HepG2 (cell line): Measurements from ENCODE around the gene ABHD15. TPM values are rescaled to one million over a fixed set of nuclear protein-coding genes. Genes with fewer than 3 reads are reported as not detected.
A peak's percentile ranks its signal among the peaks of the same experiment; 100 is the strongest.

Experiments used
- ATAC-seq: fragments of 200-7000 bp; cut with Tn5 transposase; 3 replicates; pipeline ENCODE4 v1.9.1; 2020; ENCODE audit warnings: mild to moderate bottlenecking, moderate library complexity
- BruUV-seq: library from RNA; stranded (reverse); fragments of 400-500 nt; replicated peaks from 2 replicates; lab custom pipeline; 2021; lab: Mats Ljungman, UMichigan
- CTCF ChIA-PET: fragments of 300-600 bp; formaldehyde crosslinking; extraction: SDS; loops from one replicate; lab custom pipeline; 2021; ENCODE audit warnings: low total read pairs, inconsistent platforms, low intra/inter-chr PET ratio; lab: Yijun Ruan, JAX
- POLR2A ChIA-PET: fragments of 350-600 bp; sonication (Branson Sonifier 250); formaldehyde crosslinking; loops from one replicate; lab custom pipeline; 2020; ENCODE audit warnings: antibody characterized with exemption, inconsistent platforms; lab: Yijun Ruan, JAX
- DNase-seq: peaks from one replicate; pipeline ENCODE4 v3.0.0-alpha.2; 2015; ENCODE audit warnings: low spot score
- FAIRE-seq: peaks from 3 replicates; lab custom pipeline; 2011; peaks lifted over from hg19 to GRCh38; lab: Jason Lieb, UNC
- H2AFZ ChIP-seq: one replicate; pipeline ENCODE4 v1.6.1; 2011; ENCODE audit warnings: low read length, inconsistent platforms
- H3K27ac ChIP-seq: fragments of 300-600 bp; 3 replicates; pipeline ENCODE4 v1.8.0; 2011; ENCODE audit warnings: mixed run types, mild to moderate bottlenecking, mixed read lengths, low read length, inconsistent platforms; ENCODE audit not compliant: insufficient read depth; ENCODE audit errors: extremely low read length
- H3K27me3 ChIP-seq, 2 experiments: fragments of 200-600 bp in 1 of 2; 2 replicates in 1 of 2; 3 replicates in 1 of 2; pipeline versions ENCODE4 v1.6.0 to v1.8.0; 2011; ENCODE audit warnings: low read length in 2 of 2, mild to moderate bottlenecking in 2 of 2, moderate library complexity in 2 of 2, inconsistent platforms in 1 of 2; ENCODE audit not compliant: insufficient read depth in 2 of 2, control insufficient read depth in 1 of 2
- H3K36me3 ChIP-seq, 2 experiments: fragments of 200-600 bp in 1 of 2; replicated peaks in 1 of 2; 2 replicates in 1 of 2; 3 replicates in 1 of 2; pipeline versions ENCODE4 v1.5.1 to v1.8.0; 2011; ENCODE audit warnings: low read length in 2 of 2, inconsistent platforms in 1 of 2; ENCODE audit not compliant: insufficient read depth in 2 of 2, control insufficient read depth in 1 of 2
- H3K4me1 ChIP-seq: 2 replicates; pipeline ENCODE4 v1.5.1; 2012; ENCODE audit warnings: low read length, inconsistent platforms; ENCODE audit not compliant: insufficient read depth
- H3K4me2 ChIP-seq: 2 replicates; pipeline ENCODE4 v1.6.0; 2011; ENCODE audit warnings: low read depth, low read length, inconsistent platforms
- H3K4me3 ChIP-seq, 3 experiments: fragments of 200-600 bp in 1 of 3; sonication (generic), shearing (Covaris generic) in 1 of 3; replicated peaks in 1 of 3; 2 replicates each; pipeline ENCODE4 v1.5.1; 2011 to 2016; ENCODE audit warnings: low read length in 3 of 3, inconsistent platforms in 2 of 3, low read depth in 2 of 3, mild to moderate bottlenecking in 2 of 3, control low read depth in 1 of 3, mixed read lengths in 1 of 3; ENCODE audit not compliant: insufficient read depth in 1 of 3
- H3K79me2 ChIP-seq: one replicate; pipeline ENCODE4 v1.6.1; 2011; ENCODE audit warnings: low read length, inconsistent platforms; ENCODE audit not compliant: insufficient read depth
- H3K9ac ChIP-seq: 2 replicates; pipeline ENCODE4 v1.6.0; 2011; ENCODE audit warnings: mild to moderate bottlenecking, low read depth, low read length, inconsistent platforms; ENCODE audit not compliant: insufficient read depth
- H3K9me3 ChIP-seq: 2 replicates; pipeline ENCODE4 v1.5.1; 2012; ENCODE audit warnings: mild to moderate bottlenecking, low read length
- H4K20me1 ChIP-seq: 2 replicates; pipeline ENCODE4 v1.6.0; 2011; ENCODE audit warnings: inconsistent platforms, mild to moderate bottlenecking, low read length, moderate library complexity; ENCODE audit not compliant: insufficient read depth
- AGO1 ChIP-seq: fragments of 200-400 bp; formaldehyde crosslinking; IDR thresholded peaks from 2 replicates; pipeline ENCODE4 v1.6.1; 2017; ENCODE audit warnings: mild to moderate bottlenecking, low read depth, low read length, moderate library complexity; ENCODE audit not compliant: poor library complexity, severe bottlenecking
- CHCHD3 ChIP-seq: sonication (generic); formaldehyde crosslinking; IDR thresholded peaks from 2 replicates; pipeline ENCODE4 v1.8.0; 2022; ENCODE audit warnings: mild to moderate bottlenecking, missing genetic modification reagents, moderate library complexity
- DMTF1 ChIP-seq: sonication (generic); formaldehyde crosslinking; IDR thresholded peaks from 2 replicates; pipeline ENCODE4 v1.4.0; 2020; ENCODE audit warnings: mild to moderate bottlenecking, missing genetic modification reagents
- FOXP4 ChIP-seq: sonication (generic); formaldehyde crosslinking; IDR thresholded peaks from 2 replicates; pipeline ENCODE4 v1.4.0; 2020; ENCODE audit warnings: missing genetic modification reagents
- GPBP1L1 ChIP-seq: sonication (generic); formaldehyde crosslinking; IDR thresholded peaks from 2 replicates; pipeline ENCODE4 v1.5.0; 2020; ENCODE audit warnings: mild to moderate bottlenecking, missing genetic modification reagents
- HOMEZ ChIP-seq: IDR thresholded peaks from 2 replicates; pipeline ENCODE4 v1.6.1; 2016; ENCODE audit warnings: low read depth
- MIER3 ChIP-seq: IDR thresholded peaks from 2 replicates; pipeline ENCODE4 v1.6.1; 2016; ENCODE audit warnings: missing compliant biosample characterization, borderline replicate concordance
- PAXIP1 ChIP-seq: sonication (generic); formaldehyde crosslinking; conservative IDR thresholded peaks from 2 replicates; pipeline ENCODE4 v1.4.0; 2020; ENCODE audit warnings: mild to moderate bottlenecking, missing genetic modification reagents, moderate library complexity
- SNAI1 ChIP-seq: sonication (generic); formaldehyde crosslinking; IDR thresholded peaks from 2 replicates; pipeline ENCODE4 v1.5.0; 2020; ENCODE audit warnings: mild to moderate bottlenecking, missing genetic modification reagents, borderline replicate concordance
- ZNF253 ChIP-seq: sonication (generic); formaldehyde crosslinking; IDR thresholded peaks from 2 replicates; pipeline ENCODE4 v1.8.0; 2022; ENCODE audit warnings: mild to moderate bottlenecking, missing genetic modification reagents, borderline replicate concordance
- ZNF672 ChIP-seq: sonication (generic); formaldehyde crosslinking; IDR thresholded peaks from 2 replicates; pipeline ENCODE4 v1.8.1; 2022; ENCODE audit warnings: missing genetic modification reagents
- WGBS: methylation state at CpG from one replicate; pipeline ENCODE4 v1.1.6; 2017; ENCODE audit warnings: low lambda C conversion rate; 5-methylcytosine and 5-hydroxymethylcytosine counted together
- in situ Hi-C: cut with HindIII; loops from 2 replicates; pipeline ENCODE4 v1.10.0; 2017; ENCODE audit warnings: low pct_unique_long_range_greater_than_20kb; ENCODE audit not compliant: extremely low pct_ligation_motif_present
- intact Hi-C: fragments of 100-400 bp; cut with micrococcal nuclease; formaldehyde crosslinking; loops from one replicate; pipeline ENCODE4 v1.10.0; 2022; ENCODE audit not compliant: unreplicated experiment
- polyA plus RNA-seq, 8 experiments: library from polyadenylated mRNA; depleted of rRNA in 3 of 8; stranded (reverse) in 7 of 8; unstranded in 1 of 8; fragments of >200 nt; fragmentation: Illumina TruSeq in 4 of 8; extraction: Trizol in 4 of 8; gene quantifications; 2 replicates each; pipeline versions ENCODE4 v1.2.1 to v1.2.3, GENCODE V29; 2011 to 2016; ENCODE audit warnings: low read depth in 4 of 8, missing spikeins in 1 of 8, mixed read lengths in 1 of 8; ENCODE audit not compliant: insufficient read depth in 1 of 8
- total RNA-seq, 5 experiments: library from RNA; depleted of rRNA; stranded (reverse); fragments of >200 nt; fragmentation: Illumina TruSeq; extraction: Trizol; gene quantifications; 2 replicates each; pipeline ENCODE4 v1.2.3, GENCODE V29; 2016; ENCODE audit warnings: low read depth in 1 of 5

ABHD15 gene
- total and polyA plus RNA-seq, 2 of the 13 experiments (the other 11 are each of a cell fraction or from before 2014, with no cell fraction given), result 2.4 to 7.7 TPM

- H3K36me3 ChIP-seq, result peaks cover under 1 to 1% of the 10 kb centered on the region in 2 experiments; a peak in 2 of 5 replicates
- peaks cover 46% of the 10 kb centered on the region for H3K4me1 ChIP-seq
- no peak overlapping the region for H3K4me3 ChIP-seq
- no TSS peak for BruUV-seq
- H4K20me1 ChIP-seq, result peaks cover 14% of the 10 kb centered on the region; the same call in 1 of the 2 replicates
- POLR2A ChIA-PET, result interaction anchor here (1.5 to 2.0 kb wide), 2 partner anchors 12 to 21 kb away, joined by 4 to 11 read pairs; no protein-coding TSS in a partner anchor
- CTCF ChIA-PET, result no interaction called here
- no peaks in the 10 kb centered on the region; a peak in 1 of 5 replicates for H3K27me3 ChIP-seq
- in situ Hi-C loops, result no loop called here
- no peaks in the 10 kb centered on the region for H3K9me3 ChIP-seq
- ATAC-seq (no peak), DNase-seq (no peak), FAIRE-seq (no peak)
- peaks cover 23% of the 10 kb centered on the region for H3K79me2 ChIP-seq
- 88% methylated on average over 4 of the region's 9 CpGs for WGBS
- H3K9ac ChIP-seq, result no peak overlapping the region
- H3K4me2 ChIP-seq, result peak overlapping the region; percentile 93; the same call in 1 of the 2 replicates
- intact Hi-C loops, result no loop called here
- no peak overlapping the region for H3K27ac ChIP-seq
- H2AFZ ChIP-seq, result no peak overlapping the region
- TF ChIP-seq ZNF253 (no peak), MIER3 (no peak), SNAI1 (no peak), AGO1 (no peak), ZNF672 (CRISPR knock-in tag) (no peak), DMTF1 (CRISPR knock-in tag) (no peak), CHCHD3 (CRISPR knock-in tag) (no peak), FOXP4 (CRISPR knock-in tag) (no peak), GPBP1L1 (CRISPR knock-in tag) (no peak), PAXIP1 (CRISPR knock-in tag) (no peak), HOMEZ (CRISPR knock-in tag) (no peak)
Observed at GRCh38 chr17:29586676-29587469, 20.0 kb upstream of the ABHD15 start.
